Uterus (tissue), 2 donors: Measurements from ENCODE around the gene ARL6IP4.

Experiments
- POLR2A ChIP-seq, 2 donors: fragments of 450-650 bp; IDR thresholded peaks; one replicate each; pipeline ENCODE4 v1.6.1; 2016; ENCODE audit warnings: antibody characterized with exemption in 2 of 2, mild to moderate bottlenecking in 1 of 2, moderate library complexity in 1 of 2
- TF ChIP-seq, protein P1 (sequence below), 4 experiments: fragments of 200-600 bp in 2 of 4; fragments of 450-650 bp in 2 of 4; sonication (generic) in 2 of 4; IDR thresholded peaks; one replicate each; pipeline ENCODE4 v1.5.1; 2016 to 2019; ENCODE audit warnings: antibody characterized with exemption in 4 of 4, mild to moderate bottlenecking in 2 of 4, moderate library complexity in 1 of 4

DNA sequence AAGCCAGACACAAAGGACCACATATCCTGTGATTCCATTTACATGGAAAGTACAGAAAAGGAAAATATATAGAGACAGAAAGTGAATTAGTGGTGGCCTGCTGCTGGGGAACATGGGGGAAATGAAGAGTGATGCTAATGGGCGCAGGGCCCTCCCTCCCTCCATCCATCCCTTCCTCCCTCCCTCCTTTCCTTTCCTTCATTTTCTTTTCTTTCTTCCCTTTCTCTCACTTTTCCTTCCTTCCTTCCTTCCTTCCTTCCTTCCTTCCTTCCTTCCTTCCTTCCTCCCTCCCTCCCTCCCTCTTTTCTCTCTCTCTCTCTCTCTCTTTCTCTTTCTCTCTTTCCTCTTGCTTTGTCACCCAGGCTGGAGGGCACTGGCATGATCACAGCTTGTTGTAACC lies 37.3 kb downstream of the ARL6IP4 start:
- TF ChIP-seq, protein P1, sequence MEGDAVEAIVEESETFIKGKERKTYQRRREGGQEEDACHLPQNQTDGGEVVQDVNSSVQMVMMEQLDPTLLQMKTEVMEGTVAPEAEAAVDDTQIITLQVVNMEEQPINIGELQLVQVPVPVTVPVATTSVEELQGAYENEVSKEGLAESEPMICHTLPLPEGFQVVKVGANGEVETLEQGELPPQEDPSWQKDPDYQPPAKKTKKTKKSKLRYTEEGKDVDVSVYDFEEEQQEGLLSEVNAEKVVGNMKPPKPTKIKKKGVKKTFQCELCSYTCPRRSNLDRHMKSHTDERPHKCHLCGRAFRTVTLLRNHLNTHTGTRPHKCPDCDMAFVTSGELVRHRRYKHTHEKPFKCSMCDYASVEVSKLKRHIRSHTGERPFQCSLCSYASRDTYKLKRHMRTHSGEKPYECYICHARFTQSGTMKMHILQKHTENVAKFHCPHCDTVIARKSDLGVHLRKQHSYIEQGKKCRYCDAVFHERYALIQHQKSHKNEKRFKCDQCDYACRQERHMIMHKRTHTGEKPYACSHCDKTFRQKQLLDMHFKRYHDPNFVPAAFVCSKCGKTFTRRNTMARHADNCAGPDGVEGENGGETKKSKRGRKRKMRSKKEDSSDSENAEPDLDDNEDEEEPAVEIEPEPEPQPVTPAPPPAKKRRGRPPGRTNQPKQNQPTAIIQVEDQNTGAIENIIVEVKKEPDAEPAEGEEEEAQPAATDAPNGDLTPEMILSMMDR (IDR thresholded peaks at IDR 0.05), result no peak
- TF ChIP-seq POLR2A (IDR thresholded peaks at IDR 0.05), result no peak
